H1 (cell line): Measurements from ENCODE around the gene OR8B2. TPM values are rescaled to one million over a fixed set of nuclear protein-coding genes. Genes with fewer than 3 reads are reported as not detected.

Experiments
- CTCF ChIA-PET: fragments of 300-600 bp; sonication (Branson Sonifier 250); formaldehyde crosslinking; loops from one replicate; lab custom pipeline; 2021; ENCODE audit not compliant: partially characterized antibody; lab: Charles Lee
- POLR2A ChIA-PET: fragments of 300-600 bp; sonication (Branson Sonifier 250); formaldehyde crosslinking; loops from one replicate; lab custom pipeline; 2021; ENCODE audit warnings: inconsistent platforms; ENCODE audit not compliant: partially characterized antibody; lab: Charles Lee
- DNase-seq, 2 experiments: peaks; one replicate each; pipeline versions ENCODE4 v3.0.0 to v3.0.0-alpha.2; 2010 to 2022; ENCODE audit warnings: low spot score in 2 of 2, low read depth in 1 of 2, mixed read lengths in 1 of 2
- FAIRE-seq: peaks from 2 replicates; lab custom pipeline; 2011; peaks lifted over from hg19 to GRCh38; lab: Jason Lieb, UNC
- H2AFZ ChIP-seq: 2 replicates; pipeline ENCODE4 v1.8.1; 2012; ENCODE audit warnings: low read length, inconsistent platforms
- H2AK5ac ChIP-seq: 2 replicates; pipeline ENCODE4 v1.6.1; 2013; ENCODE audit warnings: low read depth, low read length
- H2BK120ac ChIP-seq: replicated peaks from 2 replicates; pipeline ENCODE3; 2013; ENCODE audit warnings: low read depth, low read length, inconsistent platforms
- H2BK12ac ChIP-seq: 2 replicates; pipeline ENCODE4 v1.6.1; 2013; ENCODE audit warnings: low read depth, low read length
- H2BK15ac ChIP-seq: 2 replicates; pipeline ENCODE4 v1.6.1; 2013; ENCODE audit warnings: low read length
- H2BK20ac ChIP-seq: 2 replicates; pipeline ENCODE4 v1.6.1; 2013; ENCODE audit warnings: low read length
- H2BK5ac ChIP-seq: 2 replicates; pipeline ENCODE4 v1.6.1; 2013; ENCODE audit warnings: low read depth, low read length
- H3K14ac ChIP-seq: 2 replicates; pipeline ENCODE4 v1.6.1; 2013; ENCODE audit warnings: inconsistent platforms; ENCODE audit not compliant: insufficient read length
- H3K18ac ChIP-seq: 2 replicates; pipeline ENCODE4 v1.6.1; 2013; ENCODE audit warnings: low read length; ENCODE audit errors: extremely low read depth
- H3K23ac ChIP-seq: 2 replicates; pipeline ENCODE4 v1.6.1; 2013; ENCODE audit warnings: inconsistent platforms; ENCODE audit not compliant: insufficient read length
- H3K23me2 ChIP-seq: 2 replicates; pipeline ENCODE4 v1.6.1; 2013; ENCODE audit warnings: low read depth, low read length
- H3K27ac ChIP-seq: 2 replicates; pipeline ENCODE4 v1.6.1; 2011; ENCODE audit warnings: low read depth, low read length, inconsistent platforms
- H3K27me3 ChIP-seq, 4 experiments: replicated peaks in 1 of 4; 1 replicate in 1 of 4; 2 replicates in 3 of 4; pipeline versions ENCODE4 v1.6.1 to v1.8.1; 2011 to 2013; ENCODE audit warnings: low read length in 3 of 4, mild to moderate bottlenecking in 3 of 4, inconsistent platforms in 2 of 4, mixed read lengths in 2 of 4, moderate library complexity in 1 of 4; ENCODE audit not compliant: control insufficient read depth in 3 of 4, insufficient read depth in 3 of 4; ENCODE audit errors: extremely low read depth in 1 of 4
- H3K36me3 ChIP-seq, 4 experiments: 2 replicates each; pipeline versions ENCODE4 v1.6.1 to v1.8.1; 2011 to 2013; ENCODE audit warnings: mild to moderate bottlenecking in 4 of 4, low read length in 3 of 4, moderate library complexity in 2 of 4, control low read depth in 1 of 4, inconsistent platforms in 1 of 4; ENCODE audit not compliant: insufficient read depth in 4 of 4, control insufficient read depth in 2 of 4
- H3K4ac ChIP-seq: replicated peaks from 2 replicates; pipeline ENCODE3; 2013; ENCODE audit warnings: low read length, low read depth, mixed read lengths, inconsistent platforms; ENCODE audit not compliant: insufficient read length
- H3K4me1 ChIP-seq, 4 experiments: replicated peaks in 1 of 4; 1 replicate in 1 of 4; 2 replicates in 3 of 4; pipeline versions ENCODE4 v1.6.1 to v1.8.1; 2011 to 2013; ENCODE audit warnings: low read length in 3 of 4, inconsistent platforms in 2 of 4, mixed read lengths in 1 of 4; ENCODE audit not compliant: insufficient read depth in 4 of 4, control insufficient read depth in 3 of 4
- H3K4me2 ChIP-seq, 2 experiments: 2 replicates each; pipeline versions ENCODE4 v1.6.1 to v1.8.1; 2011 to 2013; ENCODE audit warnings: low read depth in 2 of 2, low read length in 2 of 2, control low read depth in 1 of 2, inconsistent platforms in 1 of 2, mild to moderate bottlenecking in 1 of 2; ENCODE audit not compliant: insufficient read depth in 1 of 2
- H3K4me3 ChIP-seq, 4 experiments: fragments of 200-600, 300-600 bp in 1 of 4; sonication (generic), shearing (Covaris generic), sonication (Bioruptor Twin) in 1 of 4; 2 replicates each; pipeline versions ENCODE4 v1.5.1 to v1.8.1; 2011 to 2016; ENCODE audit warnings: low read length in 4 of 4, low read depth in 3 of 4, control low read depth in 2 of 4, inconsistent platforms in 2 of 4, mild to moderate bottlenecking in 2 of 4, mixed read lengths in 1 of 4, moderate library complexity in 1 of 4; ENCODE audit not compliant: insufficient read depth in 2 of 4; ENCODE audit errors: extremely low read depth in 1 of 4
- H3K56ac ChIP-seq: replicated peaks from 2 replicates; pipeline ENCODE3; 2013; ENCODE audit warnings: low read depth, mild to moderate bottlenecking, mixed read lengths, low read length, inconsistent platforms; ENCODE audit not compliant: insufficient read length
- H3K79me1 ChIP-seq: 2 replicates; pipeline ENCODE4 v1.6.1; 2013; ENCODE audit warnings: low read depth, low read length, control low read depth
- H3K79me2 ChIP-seq, 2 experiments: 2 replicates each; pipeline versions ENCODE4 v1.6.1 to v1.8.1; 2012 to 2013; ENCODE audit warnings: low read length in 2 of 2, mild to moderate bottlenecking in 2 of 2, inconsistent platforms in 1 of 2; ENCODE audit not compliant: insufficient read depth in 2 of 2, control insufficient read depth in 1 of 2
- H3K9ac ChIP-seq, 4 experiments: replicated peaks in 1 of 4; 1 replicate in 1 of 4; 2 replicates in 3 of 4; pipeline versions ENCODE4 v1.6.1 to v1.8.1; 2011 to 2013; ENCODE audit warnings: low read depth in 3 of 4, low read length in 3 of 4, control low read depth in 2 of 4, mild to moderate bottlenecking in 2 of 4, moderate library complexity in 2 of 4, inconsistent platforms in 1 of 4; ENCODE audit errors: extremely low read depth in 1 of 4
- H3K9me3 ChIP-seq, 2 experiments: 2 replicates each; pipeline versions ENCODE4 v1.6.1 to v1.8.1; 2012 to 2013; ENCODE audit warnings: mild to moderate bottlenecking in 2 of 2, moderate library complexity in 2 of 2, control low read depth in 1 of 2, inconsistent platforms in 1 of 2, low read depth in 1 of 2, low read length in 1 of 2, mixed read lengths in 1 of 2; ENCODE audit not compliant: insufficient read depth in 2 of 2
- H4K20me1 ChIP-seq, 2 experiments: replicated peaks in 1 of 2; 2 replicates each; pipeline versions ENCODE3 to v1.8.1; 2011 to 2013; ENCODE audit warnings: inconsistent platforms in 2 of 2, low read length in 2 of 2, mild to moderate bottlenecking in 1 of 2; ENCODE audit not compliant: insufficient read depth in 2 of 2, control insufficient read depth in 1 of 2
- H4K5ac ChIP-seq: 2 replicates; pipeline ENCODE4 v1.6.1; 2013; ENCODE audit warnings: low read length, low read depth, mixed read lengths, inconsistent platforms; ENCODE audit not compliant: insufficient read length
- H4K8ac ChIP-seq: 2 replicates; pipeline ENCODE4 v1.8.0; 2013; ENCODE audit warnings: mild to moderate bottlenecking, moderate library complexity, low read length, inconsistent platforms; ENCODE audit not compliant: insufficient read depth; ENCODE audit errors: extremely low read depth
- H4K91ac ChIP-seq: replicated peaks from 2 replicates; pipeline ENCODE3; 2013; ENCODE audit warnings: low read length, mixed read lengths, inconsistent platforms; ENCODE audit not compliant: insufficient read length
- ATF3 ChIP-seq: IDR thresholded peaks from 2 replicates; pipeline ENCODE4 v1.6.1; 2011; ENCODE audit warnings: low read depth, mild to moderate bottlenecking, low read length; ENCODE audit not compliant: insufficient read depth
- CEBPB ChIP-seq: IDR thresholded peaks from 2 replicates; pipeline ENCODE4 v1.6.1; 2012; ENCODE audit warnings: low read depth, low read length
- CREB1 ChIP-seq: IDR thresholded peaks from 2 replicates; pipeline ENCODE4 v1.6.1; 2012; ENCODE audit warnings: inconsistent platforms
- FOSL1 ChIP-seq: IDR thresholded peaks from 2 replicates; pipeline ENCODE4 v1.6.1; 2011; ENCODE audit warnings: mild to moderate bottlenecking, low read depth, low read length, moderate library complexity; ENCODE audit not compliant: insufficient read depth
- GTF2F1 ChIP-seq: IDR thresholded peaks from 2 replicates; pipeline ENCODE4 v1.6.1; 2012; ENCODE audit warnings: low read depth, low read length, improper control_type of control experiment, borderline replicate concordance
- HDAC2 ChIP-seq, 2 experiments: fragments of 300-600 bp in 1 of 2; sonication (generic) in 1 of 2; IDR thresholded peaks; 2 replicates each; pipeline ENCODE4 v1.6.1; 2011 to 2012; ENCODE audit warnings: low read depth in 2 of 2, low read length in 2 of 2, mild to moderate bottlenecking in 2 of 2, moderate library complexity in 2 of 2, borderline replicate concordance in 1 of 2, inconsistent platforms in 1 of 2
- JUN ChIP-seq: IDR thresholded peaks from 2 replicates; pipeline ENCODE4 v1.6.1; 2011; ENCODE audit warnings: low read depth, mild to moderate bottlenecking, improper control_type of control experiment, low read length
- JUND ChIP-seq: IDR thresholded peaks from 2 replicates; pipeline ENCODE4 v1.6.1; 2011; ENCODE audit warnings: mild to moderate bottlenecking, improper control_type of control experiment, low read length
- NRF1 ChIP-seq: IDR thresholded peaks from 2 replicates; pipeline ENCODE4 v1.6.1; 2011; ENCODE audit warnings: mild to moderate bottlenecking, low read depth, low read length, improper control_type of control experiment
- RBBP5 ChIP-seq: IDR thresholded peaks from 2 replicates; pipeline ENCODE4 v1.7.1; 2012; ENCODE audit warnings: low read depth, mild to moderate bottlenecking, inconsistent platforms, low read length, moderate library complexity, borderline replicate concordance
- RNF2 ChIP-seq: fragments of 200-900, 300-1000 bp; sonication (generic); IDR thresholded peaks from 2 replicates; pipeline ENCODE4 v1.7.1; 2016; ENCODE audit warnings: borderline replicate concordance, low read depth, mild to moderate bottlenecking, antibody characterized with exemption, low read length; ENCODE audit not compliant: poor library complexity, severe bottlenecking; ENCODE audit errors: missing control alignments
- SIX5 ChIP-seq: IDR thresholded peaks from 2 replicates; pipeline ENCODE4 v1.6.1; 2011; ENCODE audit warnings: mild to moderate bottlenecking, low read depth, low read length
- SP2 ChIP-seq: IDR thresholded peaks from 2 replicates; pipeline ENCODE4 v1.6.1; 2012; ENCODE audit warnings: mild to moderate bottlenecking, low read length, inconsistent platforms
- SUZ12 ChIP-seq: fragments of 200-600 bp; sonication (generic); IDR thresholded peaks from 2 replicates; pipeline ENCODE4 v1.6.1; 2012; ENCODE audit warnings: mild to moderate bottlenecking, inconsistent platforms, low read length, moderate library complexity, mixed read lengths
- TAF1 ChIP-seq: IDR thresholded peaks from 2 replicates; pipeline ENCODE4 v1.6.1; 2011; ENCODE audit warnings: mild to moderate bottlenecking, low read depth, low read length
- TBP ChIP-seq: IDR thresholded peaks from 2 replicates; pipeline ENCODE4 v1.6.1; 2011; ENCODE audit warnings: low read depth, low read length, improper control_type of control experiment
- polyA plus RNA-seq, 7 experiments: library from polyadenylated mRNA; depleted of rRNA in 3 of 7; stranded (reverse) in 5 of 7; unstranded in 2 of 7; fragments of >200 nt in 5 of 7; fragments of 200-250 nt in 2 of 7; gene quantifications; 1 replicate in 5 of 7; 2 replicates in 1 of 7; 4 replicates in 1 of 7; pipeline versions ENCODE4 v1.2.1 to v1.2.3, GENCODE V29; 2011 to 2013; ENCODE audit warnings: missing spikeins in 2 of 7, mixed read lengths in 2 of 7
- total RNA-seq: library from RNA; stranded (reverse); fragmentation: NEBNext Ultra II Directional; extraction: Animal tissue kit (Norgen Biotek cat#: 25700); gene quantifications from 2 replicates; pipeline ENCODE4 v1.2.1, GENCODE V29; 2021

Gene OR8B2
- total and polyA plus RNA-seq, 2 of the 8 experiments (the other 6 are each of a cell fraction or from before 2014, with no cell fraction given): not detected

- Histone ChIP-seq H3K4me3 (no peak within 1 kb of the TSS), H3K4me1 (no peaks in the 10 kb centered on the region), H2AK5ac (no peak within 1 kb of the TSS), H4K91ac (no peak within 1 kb of the TSS), H2AFZ (no peak within 1 kb of the TSS), H3K18ac (no peak within 1 kb of the TSS), H3K79me2 (no peaks in the 10 kb centered on the region), H3K27ac (no peak within 1 kb of the TSS), H3K56ac (no peak within 1 kb of the TSS), H3K79me1 (no peaks in the 10 kb centered on the region), H2BK12ac (no peak within 1 kb of the TSS), H4K20me1 (no peaks in the 10 kb centered on the region), H2BK15ac (no peak within 1 kb of the TSS), H4K8ac (no peak within 1 kb of the TSS), H3K4me2 (no peak within 1 kb of the TSS), H2BK120ac (no peak within 1 kb of the TSS), H3K14ac (no peak within 1 kb of the TSS), H2BK5ac (no peak within 1 kb of the TSS), H3K9me3 (no peaks in the 10 kb centered on the region), H3K4ac (no peak within 1 kb of the TSS), H3K23me2 (no peaks in the 10 kb centered on the region), H3K36me3 (no peaks in the 10 kb centered on the region), H2BK20ac (no peak within 1 kb of the TSS), H3K9ac (no peak within 1 kb of the TSS), H3K23ac (no peak within 1 kb of the TSS), H4K5ac (no peak within 1 kb of the TSS), H3K27me3 (no peaks in the 10 kb centered on the region)
- DNase-seq: no peak
- ChIA-PET CTCF (interaction anchor here (0.7 kb wide), 1 partner anchor 242 kb away, joined by 3 read pairs; no protein-coding TSS in a partner anchor), POLR2A (no interaction called here)
- no peak for FAIRE-seq
- TF ChIP-seq RNF2 (no peak), ATF3 (no peak), JUN (no peak), JUND (no peak), HDAC2 (IDR thresholded peaks at IDR 0.05; ENCODE audit: borderline replicate concordance in 1 of 2, low read depth in 2 of 2, low read length in 2 of 2) (no peak), NRF1 (no peak), CEBPB (no peak), GTF2F1 (no peak), SIX5 (no peak), RBBP5 (no peak), TAF1 (no peak), TBP (no peak), FOSL1 (no peak), SP2 (no peak), SUZ12 (no peak), CREB1 (no peak)
These were observed 14.6 kb upstream of the OR8B2 start, which contains the start of gene OR8B3 for GRCh38 chr11:124398924-124399323. TSS of gene OR8B3 (minus strand) at chr11:124399024. CDS start at chr11:124397351, 1,673 bp downstream.
